Stimulated activated naive CD4-positive, alpha-beta T cell (primary cell): ENCODE data around the gene CDH24.
"Not testable (repeated sequence)": the region's sequence is repeated elsewhere in the genome, so short reads cannot be mapped to it uniquely, and the experiment has no call there.

ENCODE experiments used
- DNase-seq, 6 experiments: peaks; one replicate each; lab custom pipeline; 2025; lab: John Stamatoyannopoulos, UW

The CDH24 gene

DNA sequence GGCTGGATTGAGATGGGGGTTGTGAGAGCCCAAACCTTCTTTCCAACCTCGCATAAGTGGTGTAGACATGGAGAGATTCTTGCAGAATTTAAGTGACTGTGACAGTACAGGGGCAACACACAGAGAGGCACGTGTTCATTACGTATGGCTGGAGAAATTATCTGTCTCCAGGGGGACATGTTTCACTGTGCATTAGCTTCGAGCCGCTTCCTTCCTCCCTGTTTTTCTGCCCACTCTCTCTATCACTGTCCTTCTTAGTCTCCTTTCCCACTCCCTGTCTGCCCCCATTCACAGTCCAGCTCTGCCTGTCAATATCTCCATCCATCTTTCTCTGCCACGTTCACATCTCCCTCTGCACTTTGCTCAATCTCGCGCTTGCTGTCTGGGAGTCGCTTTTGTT lies 35.9 kb downstream of the CDH24 start:
- DNase-seq, result no peak

DNA sequence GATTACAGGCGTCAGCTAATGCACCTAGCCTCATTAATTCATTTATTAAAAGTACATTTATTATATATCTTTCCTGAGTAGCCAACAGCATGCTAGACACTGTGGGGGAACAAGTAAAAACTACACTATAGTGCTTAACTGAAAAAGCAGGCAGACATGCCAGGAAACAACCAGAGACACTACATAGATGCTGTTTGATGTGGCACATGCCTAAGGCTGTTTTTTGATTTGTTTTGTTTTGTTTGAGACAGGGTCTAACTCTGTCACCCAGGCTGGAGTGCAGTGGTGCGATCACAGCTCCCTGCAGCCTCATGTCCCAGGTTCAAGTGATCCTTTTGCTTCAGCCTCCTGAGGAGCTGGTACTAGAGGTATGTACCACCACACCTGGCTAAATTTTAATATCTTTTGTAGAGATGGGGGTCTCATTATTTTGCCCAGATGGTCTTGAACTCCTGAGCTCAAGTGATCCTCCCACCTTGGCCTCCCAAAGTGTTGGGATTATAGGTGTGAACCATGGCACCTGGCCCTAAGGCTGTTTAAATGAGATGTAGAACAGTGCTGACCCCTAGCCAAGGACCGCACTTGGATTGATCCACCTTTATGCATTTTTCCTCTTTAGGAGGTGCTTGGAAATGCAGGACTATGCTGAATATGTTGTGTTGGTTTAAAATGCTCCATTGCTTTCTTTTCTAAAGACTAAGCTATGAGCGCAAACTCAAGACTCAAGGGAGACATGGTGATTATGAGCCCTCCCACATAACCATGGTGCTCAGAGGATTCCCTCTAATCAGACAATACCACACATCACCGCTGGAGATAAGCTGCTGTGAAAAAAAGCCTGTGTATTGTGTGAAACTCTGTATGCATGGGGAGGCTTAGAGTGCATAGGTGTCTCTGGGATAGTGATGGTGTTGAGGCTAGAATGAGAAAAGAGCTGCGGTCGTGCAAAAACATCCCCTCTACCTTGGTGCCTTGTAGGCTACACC lies 36.9 kb downstream of the CDH24 start:
- peak in 3 of 6 experiments; percentile 37 to 49 (median 48) for DNase-seq

DNA sequence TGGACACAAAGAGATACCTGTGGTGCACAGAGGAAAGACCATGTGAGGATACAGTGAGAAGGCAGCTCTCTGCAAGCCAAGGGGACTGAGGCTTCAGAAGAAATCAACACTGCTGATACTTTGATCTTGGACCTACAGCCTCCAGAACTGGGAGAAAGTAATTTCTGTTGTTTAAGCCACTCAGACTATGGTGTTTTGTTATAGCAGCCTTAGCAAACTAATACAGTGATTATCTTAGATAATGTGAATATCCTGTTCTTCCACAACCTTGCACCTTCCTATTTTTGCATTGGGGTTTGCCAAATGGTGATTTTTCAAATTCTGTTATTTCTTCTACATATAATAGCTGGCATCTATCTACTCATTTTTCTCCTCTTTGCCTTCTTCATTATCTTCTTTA lies 39.2 kb downstream of the CDH24 start:
- no peak for DNase-seq

- DNase-seq, result no peak
These were observed 40.2 kb downstream of the CDH24 start for GRCh38 chr14:23017091-23017490.

DNA sequence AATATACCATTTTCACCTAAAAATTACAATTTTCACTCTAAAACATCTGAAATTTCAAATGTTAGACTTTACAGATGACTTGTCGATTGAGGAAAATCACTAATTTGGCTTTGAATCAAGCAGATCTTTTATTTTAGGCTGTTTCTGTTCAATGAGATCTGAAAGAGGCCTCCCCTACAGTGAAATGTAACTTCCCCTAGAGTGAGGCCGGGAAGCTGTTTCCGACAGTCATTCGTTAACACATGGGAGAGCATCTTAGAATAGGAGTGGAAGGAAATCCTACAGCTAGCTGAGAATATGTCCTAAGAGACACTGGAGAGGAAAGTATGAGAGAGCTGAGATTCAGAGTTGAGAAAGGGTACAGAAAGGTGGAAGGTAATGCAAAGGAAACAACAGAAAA lies 41.7 kb downstream of the CDH24 start:
- DNase-seq, result peak in 1 of 6 experiments; percentile 5

DNA sequence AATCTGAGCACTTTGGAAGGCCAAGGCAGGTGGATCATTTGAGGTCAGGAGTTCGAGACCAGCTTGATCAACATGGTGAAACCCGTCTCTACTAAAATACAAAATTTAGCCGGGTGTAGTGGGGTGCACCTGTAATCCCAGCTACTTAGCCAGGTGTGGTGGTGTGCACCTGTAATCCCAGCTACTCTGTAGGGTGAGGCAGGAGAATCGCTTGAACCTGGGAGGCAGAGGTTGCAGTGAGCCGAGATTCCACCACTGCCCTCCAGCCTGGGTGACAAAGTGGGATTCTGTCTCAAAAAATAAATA lies 43.6 kb downstream of the CDH24 start:
- DNase-seq, result not testable (repeated sequence)

GRCh38 chr14:23013054-23013748 lies 44.1 kb downstream of the CDH24 start:
- DNase-seq, result no peak

- peak; percentile 50 to 75 (median 64) for DNase-seq
These were observed 47.2 kb downstream of the CDH24 start, which contains the start of gene C14orf93 for GRCh38 chr14:23009939-23010726. Gene C14orf93, minus strand, starts transcription at chr14:23010143. Its CDS starts 11,120 bp downstream, at chr14:22999023.

- no peak for DNase-seq
These were observed 47.8 kb downstream of the CDH24 start for GRCh38 chr14:23009483-23009938.

DNA sequence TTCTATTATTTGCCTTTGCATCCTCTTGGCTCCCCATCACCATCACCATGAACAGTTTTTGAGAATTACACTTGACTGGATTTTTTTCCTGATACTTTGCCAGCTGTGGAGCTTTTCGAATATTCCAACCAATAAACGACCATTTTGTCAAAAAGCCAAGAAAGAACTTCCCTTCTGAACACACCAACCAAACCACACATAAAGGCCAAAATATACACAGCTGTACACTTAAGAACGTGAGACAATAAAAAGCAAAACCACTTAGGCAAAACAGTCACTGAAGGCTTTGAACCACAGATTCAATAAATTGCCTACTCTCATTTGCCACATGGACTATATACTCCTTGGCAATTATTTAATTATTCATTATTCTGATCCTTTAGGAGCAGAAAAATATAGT lies 48.5 kb downstream of the CDH24 start:
- DNase-seq, result no peak

GRCh38 chr14:23006544-23007419 lies 50.5 kb downstream of the CDH24 start:
- DNase-seq, result peak; percentile 91 to 98 (median 96)

- DNase-seq, result no peak
These were observed 51.2 kb downstream of the CDH24 start for GRCh38 chr14:23006188-23006534.

DNA sequence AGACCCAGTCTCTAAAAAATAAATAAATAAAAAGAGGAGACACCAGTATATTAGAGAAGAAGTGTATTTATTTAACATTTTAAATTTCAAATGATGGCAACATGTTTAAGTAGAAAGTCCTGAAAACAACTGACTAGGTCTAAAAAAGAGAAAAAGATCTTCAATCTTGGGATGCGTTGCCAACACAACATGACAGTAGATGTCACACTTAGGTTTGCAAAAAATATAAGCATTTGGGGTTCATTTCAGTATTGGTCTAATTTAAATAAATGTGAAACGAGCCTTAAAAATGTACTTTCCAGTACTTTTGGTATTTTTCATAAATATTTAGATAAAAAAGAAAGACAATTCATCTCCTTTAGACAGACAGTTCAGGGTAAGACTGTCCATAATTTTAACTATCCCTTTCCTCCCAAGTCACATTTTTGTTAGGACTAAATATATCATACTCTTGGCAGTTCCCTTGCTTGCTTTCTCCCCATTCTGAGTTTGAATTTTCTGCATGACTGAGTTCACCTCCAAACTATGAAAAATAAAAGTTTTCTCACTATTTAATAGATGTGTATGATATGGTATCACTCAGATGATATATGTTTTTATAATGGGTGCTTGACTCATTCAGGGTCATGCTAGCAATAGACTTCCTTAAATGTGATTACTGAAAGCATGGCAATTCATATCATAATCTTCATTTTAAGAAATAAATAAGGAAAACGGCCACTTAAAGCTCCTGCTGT lies 51.7 kb downstream of the CDH24 start:
- DNase-seq, result no peak

- DNase-seq, result not testable (repeated sequence)
These were observed 53.0 kb downstream of the CDH24 start for GRCh38 chr14:23004274-23004673.

DNA sequence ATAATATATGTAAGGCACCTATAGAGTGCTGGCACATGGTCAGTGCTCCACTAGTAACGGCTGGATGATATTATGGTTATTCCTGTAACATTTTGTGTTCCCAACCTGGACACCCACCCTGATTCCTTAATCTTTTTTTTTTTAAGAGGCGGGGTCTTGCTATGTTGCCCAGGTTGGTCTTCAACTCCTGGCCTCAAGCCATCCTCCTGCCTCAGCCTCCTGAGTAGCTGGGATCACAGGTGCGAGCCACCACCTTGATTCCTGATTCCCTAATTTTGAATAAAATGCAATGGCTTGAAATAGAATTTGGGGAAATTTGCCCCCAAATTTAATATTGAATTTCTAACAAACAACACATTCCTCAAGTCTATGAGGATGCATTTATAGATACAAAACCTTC lies 54.7 kb downstream of the CDH24 start:
- no peak for DNase-seq

- no peak for DNase-seq
These were observed 56.5 kb downstream of the CDH24 start for GRCh38 chr14:23000860-23001259.

GRCh38 chr14:22998329-22999012 lies 58.8 kb downstream of the CDH24 start:
- DNase-seq, result no peak

GRCh38 chr14:22997676-22998323 lies 59.5 kb downstream of the CDH24 start:
- no peak for DNase-seq
